SK-N-MC (cell line): ENCODE data around the gene SLC35B2.

Experiments
- EZH2 ChIP-seq: fragments of 200-600 bp; sonication (generic); IDR thresholded peaks from one replicate; pipeline ENCODE4 v1.6.1; 2017; ENCODE audit warnings: antibody characterized with exemption
- FOXP2 ChIP-seq: optimal IDR thresholded peaks from 2 replicates; pipeline ENCODE3; 2011; ENCODE audit warnings: mild to moderate bottlenecking, moderate library complexity; ENCODE audit not compliant: insufficient read depth; ENCODE audit errors: extremely low read length, control extremely low read depth
- POLR2AphosphoS5 ChIP-seq: IDR thresholded peaks from 2 replicates; pipeline ENCODE4 v1.6.1; 2012; ENCODE audit warnings: mild to moderate bottlenecking, low read depth, low read length, borderline replicate concordance

DNA sequence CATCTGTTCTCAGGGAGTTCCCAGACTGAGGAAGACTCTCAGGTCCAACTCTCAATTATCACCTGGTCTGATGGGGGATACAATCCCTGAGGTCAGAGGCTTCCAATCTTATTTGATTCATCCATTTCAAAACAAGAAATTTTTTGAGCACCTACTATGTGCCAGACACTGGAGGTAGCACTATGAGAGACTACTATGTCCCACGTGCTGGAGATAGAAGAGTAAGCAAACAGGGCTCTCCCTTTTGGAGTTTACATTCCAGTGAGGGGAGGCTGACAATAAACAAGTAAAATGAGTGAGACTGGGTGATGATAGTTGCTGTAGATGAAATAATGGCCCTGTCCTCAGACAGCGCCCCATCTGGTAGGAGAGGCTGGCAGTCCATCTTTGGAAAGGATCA, 29.4 kb upstream of the SLC35B2 start:
- TF ChIP-seq EZH2: no peak
- no peak for TF ChIP-seq POLR2AphosphoS5
- no peak for TF ChIP-seq FOXP2
